HUES6 (cell line): ENCODE results near the gene MPND.

Source experiments
- H3K27ac ChIP-seq: 2 replicates; pipeline ENCODE4 v1.7.0; 2013; ENCODE audit warnings: low read depth, mild to moderate bottlenecking, low read length, inconsistent platforms
- H3K27me3 ChIP-seq: 2 replicates; pipeline ENCODE4 v1.6.1; 2013; ENCODE audit warnings: low read length; ENCODE audit not compliant: control insufficient read depth, insufficient read depth
- H3K36me3 ChIP-seq: 2 replicates; pipeline ENCODE4 v1.6.1; 2013; ENCODE audit warnings: low read length; ENCODE audit not compliant: control insufficient read depth, insufficient read depth
- H3K4me1 ChIP-seq: 2 replicates; pipeline ENCODE4 v1.6.1; 2013; ENCODE audit warnings: low read length; ENCODE audit not compliant: control insufficient read depth, insufficient read depth
- H3K4me3 ChIP-seq: 2 replicates; pipeline ENCODE4 v1.5.1; 2013; ENCODE audit warnings: low read depth, low read length
- H3K9ac ChIP-seq: one replicate; pipeline ENCODE4 v1.6.1; 2013; ENCODE audit warnings: mild to moderate bottlenecking, low read length
- H3K9me3 ChIP-seq: 2 replicates; pipeline ENCODE4 v1.6.1; 2013; ENCODE audit warnings: low read depth, low read length; ENCODE audit not compliant: control insufficient read depth, insufficient read depth

MPND gene

GRCh38 chr19:4376028-4376670, 32.8 kb downstream of the MPND start:
- peak overlapping the region; percentile 75 for H3K9ac ChIP-seq
- no peak overlapping the region for H3K4me3 ChIP-seq
- H3K36me3 ChIP-seq, result no peaks in the 10 kb centered on the region; the same call in 1 of the 2 replicates
- H3K9me3 ChIP-seq, result no peaks in the 10 kb centered on the region
- H3K4me1 ChIP-seq, result peaks cover 52% of the 10 kb centered on the region
- no peaks in the 10 kb centered on the region for H3K27me3 ChIP-seq
- H3K27ac ChIP-seq, result no peak overlapping the region

- H3K27ac ChIP-seq, result no peak overlapping the region
- H3K4me1 ChIP-seq, result peaks cover 52% of the 10 kb centered on the region
- no peak overlapping the region for H3K4me3 ChIP-seq
- no peaks in the 10 kb centered on the region for H3K9me3 ChIP-seq
- no peak overlapping the region for H3K9ac ChIP-seq
- H3K36me3 ChIP-seq, result no peaks in the 10 kb centered on the region; the same call in 1 of the 2 replicates
- no peaks in the 10 kb centered on the region for H3K27me3 ChIP-seq
Observed at GRCh38 chr19:4376671-4376990, 33.3 kb downstream of the MPND start.

DNA sequence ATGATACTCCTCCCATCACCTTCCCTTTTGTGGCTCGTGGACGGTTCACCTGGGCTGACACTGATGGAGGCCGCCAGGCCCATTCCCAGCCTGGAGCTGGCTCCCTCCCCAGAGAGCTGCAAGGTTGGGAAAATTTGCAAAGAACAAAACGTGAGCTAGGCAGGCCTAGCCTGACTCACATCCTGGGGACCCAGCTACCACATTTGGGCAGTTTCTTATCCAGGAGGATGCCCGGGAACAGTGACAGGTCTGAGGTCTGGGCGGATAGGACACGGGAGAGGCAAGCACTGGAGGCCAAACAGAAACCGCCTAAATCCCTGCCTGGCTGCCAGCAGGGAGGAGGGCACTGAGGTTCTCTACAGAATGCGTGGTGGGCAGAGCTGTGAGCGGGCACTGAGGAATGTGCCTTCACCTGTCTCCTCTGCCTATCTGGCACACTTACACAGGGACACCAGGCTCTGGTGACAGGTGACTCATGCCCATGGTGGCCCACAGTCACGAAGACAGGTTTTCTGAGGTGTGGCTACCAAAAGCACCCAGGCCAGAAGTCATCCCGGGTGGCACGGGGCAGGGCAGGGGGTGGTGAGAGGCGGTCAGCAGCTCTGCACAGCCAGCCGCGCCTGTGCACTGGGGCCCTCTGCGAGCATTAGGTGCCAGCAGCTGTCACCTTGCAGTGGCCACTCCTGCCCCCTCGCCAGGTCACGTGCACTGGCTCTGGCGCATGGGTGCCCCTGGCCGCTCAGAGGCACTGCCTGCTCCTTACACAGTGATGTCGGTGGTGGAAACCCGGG, 33.8 kb downstream of the MPND start:
- H3K4me3 ChIP-seq, result no peak overlapping the region
- H3K9me3 ChIP-seq, result no peaks in the 10 kb centered on the region
- no peaks in the 10 kb centered on the region for H3K27me3 ChIP-seq
- H3K4me1 ChIP-seq, result peaks cover 52% of the 10 kb centered on the region
- no peak overlapping the region for H3K27ac ChIP-seq
- H3K9ac ChIP-seq, result no peak overlapping the region
- H3K36me3 ChIP-seq, result no peaks in the 10 kb centered on the region; the same call in 1 of the 2 replicates

DNA sequence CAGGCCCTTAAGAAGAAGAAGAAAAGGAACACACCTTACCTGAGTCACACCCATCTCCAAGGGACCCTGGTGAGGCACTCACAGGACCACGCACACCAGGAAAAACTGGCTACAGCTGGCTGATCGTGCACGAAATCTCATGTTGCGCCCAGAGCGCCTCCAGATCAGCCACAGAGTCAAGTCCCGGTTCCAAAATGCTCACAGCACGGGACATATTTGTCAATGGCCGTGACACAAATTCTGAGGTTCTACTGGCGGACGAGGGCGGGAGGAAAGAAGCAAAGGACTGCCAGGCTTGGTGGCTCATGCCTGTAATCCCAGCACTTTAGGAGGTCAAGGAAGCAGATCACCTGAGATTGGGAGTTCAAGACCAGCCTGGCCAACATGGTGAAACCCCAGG, 35.5 kb downstream of the MPND start:
- Histone ChIP-seq H3K9ac (no peak overlapping the region), H3K27ac (no peak overlapping the region), H3K36me3 (peaks cover 4% of the 10 kb centered on the region), H3K27me3 (no peaks in the 10 kb centered on the region), H3K9me3 (no peaks in the 10 kb centered on the region), H3K4me3 (no peak overlapping the region), H3K4me1 (peaks cover 50% of the 10 kb centered on the region)

DNA sequence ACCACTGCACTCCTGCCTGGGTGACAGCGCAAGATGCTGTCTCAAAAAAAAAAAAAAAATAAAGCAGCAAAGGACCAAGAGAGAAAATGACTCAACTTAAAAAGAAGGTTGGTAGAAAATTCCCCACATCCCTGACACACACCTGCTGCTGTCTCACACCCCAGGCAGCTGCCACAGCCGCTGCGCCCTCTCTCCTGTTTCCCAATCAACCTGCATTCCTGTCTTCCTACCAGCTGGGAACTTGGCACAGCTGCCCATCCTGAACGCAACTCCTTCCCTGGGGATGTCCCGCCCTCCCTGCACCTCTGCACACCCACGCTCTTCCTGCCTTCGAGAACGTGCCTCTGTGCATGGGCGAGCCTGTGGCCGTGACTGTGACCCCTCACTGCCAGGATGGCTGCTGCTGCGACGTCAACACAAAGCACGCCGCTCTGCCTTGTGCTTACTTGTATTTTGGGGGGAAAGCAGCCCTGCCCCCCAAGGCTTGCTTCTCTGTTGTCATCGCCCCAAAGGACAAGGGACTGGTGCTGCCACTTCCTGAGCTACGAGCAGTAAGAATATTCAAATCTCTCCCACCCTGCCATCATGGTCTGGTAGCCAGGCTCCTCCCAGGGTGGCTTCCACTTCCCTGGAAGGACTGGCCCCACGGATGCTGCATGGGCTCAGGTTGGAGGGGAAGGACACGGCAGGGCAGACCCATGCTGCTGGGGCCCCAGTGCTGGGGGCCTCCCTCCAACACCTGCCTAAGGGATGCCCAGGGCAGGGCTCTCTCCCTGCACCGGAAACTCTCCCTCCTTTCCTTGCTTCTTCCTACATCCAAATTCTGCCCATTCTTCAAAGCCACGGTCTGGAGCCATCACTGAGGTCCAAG, 36.3 kb downstream of the MPND start:
- Histone ChIP-seq H3K27me3 (no peaks in the 10 kb centered on the region), H3K9me3 (no peaks in the 10 kb centered on the region), H3K36me3 (peaks cover 7% of the 10 kb centered on the region), H3K27ac (no peak overlapping the region), H3K9ac (peak overlapping the region; percentile 27), H3K4me3 (no peak overlapping the region), H3K4me1 (peaks cover 43% of the 10 kb centered on the region)

GRCh38 chr19:4380254-4380727, 36.9 kb downstream of the MPND start:
- Histone ChIP-seq H3K9me3 (no peaks in the 10 kb centered on the region), H3K9ac (peak overlapping the region; percentile 27), H3K27me3 (no peaks in the 10 kb centered on the region), H3K36me3 (peaks cover 9% of the 10 kb centered on the region), H3K4me1 (peaks cover 36% of the 10 kb centered on the region), H3K4me3 (no peak overlapping the region), H3K27ac (no peak overlapping the region)

DNA sequence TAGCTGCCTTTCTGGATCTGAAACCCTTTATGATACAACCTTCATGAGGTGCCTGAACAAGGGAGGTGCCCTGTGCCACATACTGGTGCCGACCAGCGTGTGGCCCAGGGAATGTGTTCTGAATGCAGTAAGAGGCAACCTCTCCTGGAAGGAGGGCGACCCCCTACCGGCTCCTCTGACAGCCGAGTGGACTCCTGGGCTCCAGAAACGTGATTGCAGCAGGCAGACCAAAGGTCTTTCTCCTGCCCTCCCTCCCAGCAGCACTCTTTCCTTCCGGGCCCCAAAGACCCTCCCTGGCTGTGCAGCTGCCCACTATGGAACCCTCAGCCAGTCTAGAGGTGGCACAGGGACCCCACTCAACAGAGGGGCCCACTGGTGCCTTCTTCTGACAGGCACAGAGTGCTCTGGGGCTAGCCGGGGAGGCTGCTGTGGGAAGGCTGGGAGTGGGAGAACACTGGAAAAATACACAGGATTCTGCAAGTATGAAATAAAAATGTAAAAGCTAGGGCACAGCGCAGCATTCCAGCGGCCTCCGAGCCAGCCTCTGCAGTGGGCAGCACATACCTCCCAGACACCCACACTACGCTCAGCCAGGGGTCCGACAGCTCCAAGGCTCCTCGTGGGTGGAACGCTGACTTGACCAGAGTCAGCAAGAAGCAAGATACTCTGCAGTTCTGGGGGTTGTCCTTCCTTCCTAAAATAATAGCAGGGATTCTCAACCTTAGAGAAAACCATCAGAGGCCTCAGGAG, 42.1 kb downstream of the MPND start:
- Histone ChIP-seq H3K36me3 (peaks cover 12% of the 10 kb centered on the region), H3K27ac (no peak overlapping the region), H3K9ac (no peak overlapping the region), H3K4me3 (no peak overlapping the region), H3K27me3 (no peaks in the 10 kb centered on the region), H3K4me1 (peaks cover 14% of the 10 kb centered on the region), H3K9me3 (no peaks in the 10 kb centered on the region)

DNA sequence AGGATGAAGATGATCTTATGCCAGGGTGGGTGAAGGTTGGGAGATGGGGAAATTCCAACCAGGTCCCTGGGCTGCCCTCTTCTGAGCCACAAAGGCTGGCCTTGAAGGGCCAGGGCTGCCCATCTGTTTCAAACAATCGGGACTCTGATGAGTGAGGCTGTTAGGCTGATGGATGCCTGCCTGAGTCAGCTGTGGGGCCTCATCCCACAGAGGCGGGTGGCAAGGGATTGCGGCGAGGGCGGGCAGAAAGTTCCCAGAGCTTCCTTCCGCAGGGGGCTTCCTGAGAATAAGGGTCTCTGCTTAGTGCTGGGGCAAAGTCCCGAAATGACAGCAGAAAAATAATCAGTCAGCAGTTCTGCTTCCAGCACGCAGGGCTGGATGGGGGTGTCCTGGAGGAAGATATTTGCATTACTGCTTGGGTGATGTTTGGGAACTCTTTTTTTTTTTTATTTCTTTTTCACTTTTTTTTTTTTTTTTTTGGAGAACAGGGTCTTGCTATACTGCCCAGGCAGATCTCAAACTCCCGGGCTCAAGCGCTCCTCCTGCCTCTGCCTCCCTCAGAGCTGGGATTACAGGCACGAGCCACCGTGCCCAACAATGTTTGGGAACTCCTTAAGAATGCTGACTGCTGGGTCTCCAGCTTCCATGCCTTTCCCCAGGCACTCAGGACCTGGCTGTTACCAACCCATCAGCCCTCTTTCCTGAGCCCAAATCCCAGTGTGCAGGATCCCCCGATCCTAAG, 42.9 kb downstream of the MPND start:
- Histone ChIP-seq H3K4me3 (no peak overlapping the region), H3K9ac (no peak overlapping the region), H3K27ac (no peak overlapping the region), H3K27me3 (peaks cover 3% of the 10 kb centered on the region; the same call in 1 of the 2 replicates), H3K4me1 (peaks cover 18% of the 10 kb centered on the region), H3K36me3 (peaks cover 12% of the 10 kb centered on the region), H3K9me3 (no peaks in the 10 kb centered on the region)

- Histone ChIP-seq H3K4me1 (peaks cover 29% of the 10 kb centered on the region), H3K4me3 (no peak overlapping the region), H3K27ac (no peak overlapping the region), H3K36me3 (peaks cover 10% of the 10 kb centered on the region), H3K9ac (no peak overlapping the region), H3K27me3 (peaks cover 20% of the 10 kb centered on the region), H3K9me3 (no peaks in the 10 kb centered on the region)
Observed at GRCh38 chr19:4388337-4389063, 45.1 kb downstream of the MPND start.

DNA sequence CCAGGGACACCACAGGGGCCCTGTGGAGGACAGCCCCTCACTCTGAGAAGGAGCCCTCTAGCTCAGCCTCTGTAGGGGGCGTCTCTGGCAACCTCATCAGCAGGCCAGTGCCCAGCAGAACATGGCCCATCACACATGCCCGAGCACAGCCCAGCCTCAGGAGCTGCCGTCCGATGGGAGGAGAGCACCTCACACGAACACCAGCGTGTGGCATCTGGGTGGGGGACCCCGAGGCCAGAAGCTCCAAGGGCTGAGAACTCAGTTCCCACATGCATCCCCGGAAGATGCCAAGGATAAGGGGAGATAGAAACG, 45.7 kb downstream of the MPND start:
- H3K9ac ChIP-seq, result no peak overlapping the region

More for the DNA sequence above, 45.7 kb downstream of the MPND start:
- Histone ChIP-seq H3K27me3 (peaks cover 20% of the 10 kb centered on the region), H3K4me3 (no peak overlapping the region), H3K27ac (no peak overlapping the region), H3K36me3 (peaks cover 8% of the 10 kb centered on the region), H3K9me3 (no peaks in the 10 kb centered on the region), H3K4me1 (peaks cover 32% of the 10 kb centered on the region)
